ENCODE results near the gene OR11H6.
"Not testable (repeated sequence)": the region's sequence is repeated elsewhere in the genome, so short reads cannot be mapped to it uniquely, and the experiment has no call there.

OR11H6 gene

DNA sequence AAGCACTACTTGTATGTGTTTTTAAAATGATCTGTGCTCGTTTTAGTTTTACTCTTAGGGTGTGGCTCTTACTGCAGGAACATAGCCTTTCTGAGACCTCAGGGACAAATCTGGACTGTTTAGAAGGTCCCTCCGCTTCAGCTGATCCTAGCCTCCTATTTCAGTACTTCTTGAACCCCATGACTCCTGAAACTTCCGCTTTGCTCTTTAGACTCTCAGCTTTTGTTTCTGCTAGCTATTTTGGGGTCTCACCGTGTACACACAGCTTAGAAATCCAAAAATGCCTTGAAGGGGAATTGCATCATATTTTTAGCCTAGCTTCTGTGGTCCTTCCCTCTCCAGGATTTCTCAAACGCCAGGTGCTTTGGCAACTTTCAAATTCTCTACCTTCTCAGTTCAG, 24.5 kb upstream of the OR11H6 start:
- Histone ChIP-seq H3K9me3 (ENCODE audit: low read length) (no peaks in the 10 kb centered on the region), H3K27me3 (ENCODE audit: insufficient read depth, low read length) (peaks cover 8% of the 10 kb centered on the region), H3K36me3 (ENCODE audit: insufficient read depth, low read length) (no peaks in the 10 kb centered on the region), H3K4me3 (ENCODE audit: low read length) (no peak overlapping the region), H3K4me1 (ENCODE audit: insufficient read depth, low read length) (no peaks in the 10 kb centered on the region), H2AFZ (ENCODE audit: low read depth, low read length) (no peak overlapping the region)

DNA sequence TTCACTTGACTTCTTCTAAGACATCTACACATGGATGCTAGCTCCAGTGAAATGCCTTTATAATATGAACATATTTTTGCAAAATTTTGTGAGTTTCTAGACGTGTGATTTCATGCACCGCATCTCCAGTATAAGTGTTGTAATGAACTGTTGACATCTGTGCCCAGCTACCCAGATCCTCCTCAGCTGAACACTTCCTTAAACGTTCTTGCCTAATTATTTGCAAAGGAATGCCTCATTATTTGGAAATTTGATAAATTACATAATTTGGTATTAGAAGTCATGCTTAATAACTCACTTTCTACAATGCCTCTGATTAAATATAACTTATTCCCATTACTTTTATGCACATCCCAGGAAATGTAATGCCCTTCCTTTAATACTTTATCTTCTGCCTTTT, 18.8 kb upstream of the OR11H6 start:
- Histone ChIP-seq H3K4me1 (ENCODE audit: insufficient read depth, low read length) (no peaks in the 10 kb centered on the region), H3K4me3 (ENCODE audit: low read length) (no peak overlapping the region), H2AFZ (ENCODE audit: low read depth, low read length) (no peak overlapping the region), H3K36me3 (ENCODE audit: insufficient read depth, low read length) (no peaks in the 10 kb centered on the region), H3K9me3 (ENCODE audit: low read length) (no peaks in the 10 kb centered on the region), H3K27me3 (ENCODE audit: insufficient read depth, low read length) (no peaks in the 10 kb centered on the region)

- Histone ChIP-seq H2AFZ (ENCODE audit: low read depth, low read length) (no peak overlapping the region), H3K36me3 (ENCODE audit: insufficient read depth, low read length) (no peaks in the 10 kb centered on the region), H3K4me3 (ENCODE audit: low read length) (no peak overlapping the region), H3K4me1 (ENCODE audit: insufficient read depth, low read length) (no peaks in the 10 kb centered on the region), H3K27me3 (ENCODE audit: insufficient read depth, low read length) (no peaks in the 10 kb centered on the region), H3K9me3 (ENCODE audit: low read length) (no peaks in the 10 kb centered on the region)
Measured at GRCh38 chr14:20209595-20209994, 13.9 kb upstream of the OR11H6 start.

DNA sequence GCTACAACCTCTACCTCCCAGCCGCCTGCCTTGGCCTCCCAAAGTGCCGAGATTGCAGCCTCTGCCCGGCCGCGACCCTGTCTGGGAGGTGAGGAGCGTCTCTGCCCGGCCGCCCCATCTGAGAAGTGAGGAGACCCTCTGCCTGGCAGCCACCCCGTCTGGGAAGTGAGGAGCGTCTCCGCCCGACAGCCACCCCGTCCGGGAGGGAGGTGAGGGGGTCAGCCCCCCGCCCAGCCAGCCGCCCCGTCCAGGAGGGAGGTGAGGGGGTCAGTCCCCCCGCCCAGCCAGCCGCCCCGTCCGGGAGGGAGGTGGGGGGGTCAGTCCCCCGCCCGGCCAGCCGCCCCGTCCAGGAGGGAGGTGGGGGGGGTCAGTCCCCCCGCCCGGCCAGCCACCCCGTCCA, 11.1 kb upstream of the OR11H6 start:
- not testable (repeated sequence) for H2AFZ ChIP-seq (ENCODE audit: low read depth, low read length); H3K4me1 ChIP-seq (ENCODE audit: insufficient read depth, low read length); H3K9me3 ChIP-seq (ENCODE audit: low read length); H3K4me3 ChIP-seq (ENCODE audit: low read length); H3K36me3 ChIP-seq (ENCODE audit: insufficient read depth, low read length); H3K27me3 ChIP-seq (ENCODE audit: insufficient read depth, low read length)

- no peak overlapping the region for H3K4me3 ChIP-seq (ENCODE audit: low read length)
- no peaks in the 10 kb centered on the region for H3K36me3 ChIP-seq (ENCODE audit: insufficient read depth, low read length)
- H3K9me3 ChIP-seq (ENCODE audit: low read length) = no peaks in the 10 kb centered on the region
- H2AFZ ChIP-seq (ENCODE audit: low read depth, low read length) = no peak overlapping the region
- peaks cover 2% of the 10 kb centered on the region for H3K27me3 ChIP-seq (ENCODE audit: insufficient read depth, low read length)
- no peaks in the 10 kb centered on the region for H3K4me1 ChIP-seq (ENCODE audit: insufficient read depth, low read length)
Measured at GRCh38 chr14:20215196-20215595, 8.3 kb upstream of the OR11H6 start.

DNA sequence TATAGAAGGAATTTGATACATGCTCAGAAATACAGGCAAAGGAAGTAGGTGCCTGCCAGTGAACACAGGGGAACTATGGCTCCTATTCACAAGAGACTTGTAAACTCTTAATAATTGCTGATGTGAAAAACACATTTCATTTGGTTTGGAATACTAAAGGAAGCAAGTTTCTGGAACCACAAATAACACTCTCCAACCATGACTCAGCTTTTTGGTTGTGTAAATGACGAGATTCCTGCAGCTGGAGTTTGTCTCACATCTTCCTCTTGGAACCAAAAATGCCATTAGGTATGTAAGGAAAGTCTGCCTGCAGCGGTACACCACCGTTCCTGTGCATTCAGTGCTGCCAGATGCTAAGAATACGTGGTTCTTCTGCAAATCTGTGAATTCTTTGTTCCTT, 4.5 kb upstream of the OR11H6 start:
- H3K9me3 ChIP-seq (ENCODE audit: low read length) = no peaks in the 10 kb centered on the region
- no peaks in the 10 kb centered on the region for H3K4me1 ChIP-seq (ENCODE audit: insufficient read depth, low read length)
- H3K27me3 ChIP-seq (ENCODE audit: insufficient read depth, low read length) = peaks cover 2% of the 10 kb centered on the region
- H2AFZ ChIP-seq (ENCODE audit: low read depth, low read length) = no peak overlapping the region
- H3K4me3 ChIP-seq (ENCODE audit: low read length) = no peak overlapping the region
- no peaks in the 10 kb centered on the region for H3K36me3 ChIP-seq (ENCODE audit: insufficient read depth, low read length)

DNA sequence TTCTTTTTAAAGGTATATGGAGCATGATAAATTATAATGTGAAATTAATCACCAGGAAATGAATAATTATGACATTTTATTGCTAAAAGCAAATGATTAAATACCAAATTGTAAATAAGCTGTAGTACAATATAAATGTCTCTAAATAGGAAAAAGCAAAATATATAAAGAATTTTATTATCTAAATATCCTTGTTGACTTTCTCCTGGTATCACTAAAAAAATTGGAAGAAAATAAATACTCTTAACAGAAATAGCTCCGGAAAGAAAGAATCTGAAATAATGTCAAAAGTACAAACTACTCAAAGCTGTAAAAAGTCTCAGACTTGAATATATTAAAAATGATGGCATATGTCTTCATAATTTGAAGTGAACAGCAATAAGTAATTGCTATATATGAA, 5.2 kb downstream of the OR11H6 start, which contains the start of gene OR11H7:
TSS of gene OR11H7 (plus strand) at position 301 of the 400 bp plus-strand sequence.
- Histone ChIP-seq H3K4me1 (ENCODE audit: insufficient read depth, low read length) (no peaks in the 10 kb centered on the region), H3K9me3 (ENCODE audit: low read length) (no peaks in the 10 kb centered on the region), H3K27me3 (ENCODE audit: insufficient read depth, low read length) (peaks cover 2% of the 10 kb centered on the region), H3K4me3 (ENCODE audit: low read length) (no peak within 1 kb of the TSS), H2AFZ (ENCODE audit: low read depth, low read length) (no peak within 1 kb of the TSS), H3K36me3 (ENCODE audit: insufficient read depth, low read length) (no peaks in the 10 kb centered on the region)

GRCh38 chr14:20235415-20235814, 11.9 kb downstream of the OR11H6 start:
- not testable (repeated sequence) for H3K9me3 ChIP-seq (ENCODE audit: low read length)

DNA sequence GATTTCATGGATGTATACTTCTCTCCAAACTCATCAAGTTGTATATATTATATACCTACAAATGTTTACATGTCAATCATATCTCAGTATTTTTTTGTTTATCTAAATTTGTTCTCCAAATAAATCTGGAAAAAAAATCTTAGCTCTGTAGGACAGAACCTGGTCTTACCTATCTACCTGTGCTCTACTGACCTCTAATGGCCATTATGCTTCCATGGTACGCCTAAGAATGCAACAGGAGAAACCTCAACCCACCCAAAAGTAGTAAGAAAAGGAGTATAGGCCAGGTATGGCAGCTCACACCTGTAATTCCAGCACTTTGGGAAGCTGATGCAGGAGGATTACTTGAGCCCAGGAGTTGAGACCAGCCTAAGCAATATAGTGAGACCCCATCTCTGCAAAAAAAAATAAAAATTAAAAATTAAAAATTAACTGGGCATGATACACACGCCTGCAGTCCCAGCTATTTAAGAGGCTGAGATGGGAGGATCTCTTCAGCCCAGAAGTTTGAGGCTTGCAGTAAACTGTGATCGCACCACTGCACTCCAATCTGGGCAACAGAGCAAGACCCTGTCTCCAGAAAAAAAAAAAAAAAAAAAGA, 24.2 kb downstream of the OR11H6 start:
- Histone ChIP-seq H2AFZ (ENCODE audit: low read depth, low read length) (no peak overlapping the region), H3K4me1 (ENCODE audit: insufficient read depth, low read length) (no peaks in the 10 kb centered on the region), H3K27me3 (ENCODE audit: insufficient read depth, low read length) (no peaks in the 10 kb centered on the region), H3K9me3 (ENCODE audit: low read length) (no peaks in the 10 kb centered on the region), H3K36me3 (ENCODE audit: insufficient read depth, low read length) (no peaks in the 10 kb centered on the region), H3K4me3 (ENCODE audit: low read length) (no peak overlapping the region)

More at GRCh38 chr14:20235415-20235814, 11.9 kb downstream of the OR11H6 start:
- H3K27me3 ChIP-seq (ENCODE audit: insufficient read depth, low read length); H3K36me3 ChIP-seq (ENCODE audit: insufficient read depth, low read length); H3K4me1 ChIP-seq (ENCODE audit: insufficient read depth, low read length); H3K4me3 ChIP-seq (ENCODE audit: low read length); H2AFZ ChIP-seq (ENCODE audit: low read depth, low read length): not testable (repeated sequence)

DNA sequence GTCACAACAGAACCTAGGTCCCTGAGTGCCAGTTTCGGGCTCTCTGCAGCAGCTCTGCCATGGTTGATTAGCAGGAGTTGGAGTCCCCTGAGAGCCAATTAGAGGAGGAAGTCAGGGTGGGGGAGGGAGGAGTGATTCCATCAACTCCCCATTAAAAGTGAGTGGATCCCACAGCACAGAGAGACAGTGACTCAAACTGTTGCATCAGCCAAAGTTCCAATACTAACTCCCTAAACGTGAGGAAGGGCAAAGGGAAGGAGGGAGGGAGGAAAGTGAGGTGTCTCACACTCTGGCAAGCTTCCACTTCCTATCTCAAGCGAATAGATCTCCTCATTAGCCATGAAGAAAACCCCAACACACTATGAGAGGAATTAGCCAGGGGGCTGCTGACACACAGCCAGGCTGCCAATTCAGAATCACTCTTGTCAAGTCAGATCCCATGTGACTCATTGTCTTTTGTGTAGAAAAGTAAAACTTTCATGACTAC, 39.2 kb downstream of the OR11H6 start:
- H3K9me3 ChIP-seq (ENCODE audit: low read length) = no peaks in the 10 kb centered on the region
- H3K27me3 ChIP-seq (ENCODE audit: insufficient read depth, low read length) = no peaks in the 10 kb centered on the region
- H3K4me1 ChIP-seq (ENCODE audit: insufficient read depth, low read length) = peaks cover 6% of the 10 kb centered on the region
- no peak overlapping the region for H3K4me3 ChIP-seq (ENCODE audit: low read length)
- no peaks in the 10 kb centered on the region for H3K36me3 ChIP-seq (ENCODE audit: insufficient read depth, low read length)
- no peak overlapping the region for H2AFZ ChIP-seq (ENCODE audit: low read depth, low read length)

- H2AFZ ChIP-seq (ENCODE audit: low read depth, low read length); H3K36me3 ChIP-seq (ENCODE audit: insufficient read depth, low read length); H3K9me3 ChIP-seq (ENCODE audit: low read length); H3K4me3 ChIP-seq (ENCODE audit: low read length); H3K27me3 ChIP-seq (ENCODE audit: insufficient read depth, low read length); H3K4me1 ChIP-seq (ENCODE audit: insufficient read depth, low read length): not testable (repeated sequence)
Measured at GRCh38 chr14:20264361-20264760, 40.9 kb downstream of the OR11H6 start.

- no peak overlapping the region for H2AFZ ChIP-seq (ENCODE audit: low read depth, low read length)
- no peaks in the 10 kb centered on the region for H3K4me1 ChIP-seq (ENCODE audit: insufficient read depth, low read length)
- no peaks in the 10 kb centered on the region for H3K27me3 ChIP-seq (ENCODE audit: insufficient read depth, low read length)
- H3K36me3 ChIP-seq (ENCODE audit: insufficient read depth, low read length) = peaks cover 8% of the 10 kb centered on the region
- H3K9me3 ChIP-seq (ENCODE audit: low read length) = peaks cover 4% of the 10 kb centered on the region
- H3K4me3 ChIP-seq (ENCODE audit: low read length) = no peak overlapping the region
Measured at GRCh38 chr14:20274062-20274461, 50.6 kb downstream of the OR11H6 start.
